Tibial nerve (tissue), 3 donors: ENCODE data around the gene CALB2.

Experiments used
- CTCF ChIP-seq, 5 experiments: fragments of 200-600 bp in 3 of 5; fragments of 450-650 bp in 2 of 5; sonication (generic) in 3 of 5; IDR thresholded peaks; one replicate each; pipeline ENCODE4 v1.5.1; 2016 to 2019; ENCODE audit warnings: antibody characterized with exemption in 5 of 5, mild to moderate bottlenecking in 3 of 5, moderate library complexity in 2 of 5
- POLR2A ChIP-seq, 2 donors: fragments of 450-650 bp; IDR thresholded peaks; one replicate each; pipeline ENCODE4 v1.6.1; 2017; ENCODE audit warnings: antibody characterized with exemption in 2 of 2, mild to moderate bottlenecking in 2 of 2, moderate library complexity in 2 of 2

- TF ChIP-seq CTCF (IDR thresholded peaks at IDR 0.05) (no peak), POLR2A (IDR thresholded peaks at IDR 0.05) (no peak)
These were observed 71.1 kb downstream of the CALB2 start for GRCh38 chr16:71429581-71429980.
